NCI-H526 (cell line): ENCODE results near the gene FGFBP2.

Experiments
- DNase-seq, 2 experiments: peaks; one replicate each; lab custom pipeline; 2025; lab: John Stamatoyannopoulos, UW

The FGFBP2 gene

GRCh38 chr4:15963001-15963451 is at the start of gene FGFBP2:
FGFBP2 (minus strand) TSS chr4:15963175; CDS start chr4:15963129, 46 bp downstream.
- peak in 1 of 2 experiments; percentile 40 for DNase-seq

GRCh38 chr4:16011173-16011572 is 48.2 kb upstream of the FGFBP2 start:
- no peak for DNase-seq

- no peak for DNase-seq
These were observed 46.2 kb upstream of the FGFBP2 start for GRCh38 chr4:16009153-16009552.

- DNase-seq: no peak
These were observed 44.6 kb upstream of the FGFBP2 start for GRCh38 chr4:16007471-16008095.

- no peak for DNase-seq
These were observed 43.9 kb upstream of the FGFBP2 start for GRCh38 chr4:16006771-16007446.

GRCh38 chr4:16005676-16006075 is 42.7 kb upstream of the FGFBP2 start:
- no peak for DNase-seq

- peak; percentile 33 to 71 for DNase-seq
These were observed 38.5 kb upstream of the FGFBP2 start for GRCh38 chr4:16001484-16001858.

- no peak for DNase-seq
These were observed 37.9 kb upstream of the FGFBP2 start for GRCh38 chr4:16000708-16001483.

- DNase-seq: no peak
These were observed 33.8 kb upstream of the FGFBP2 start for GRCh38 chr4:15996773-15997172.

- no peak for DNase-seq
These were observed 32.9 kb upstream of the FGFBP2 start for GRCh38 chr4:15995826-15996225.

- DNase-seq: no peak
These were observed 29.2 kb upstream of the FGFBP2 start for GRCh38 chr4:15992167-15992485.

GRCh38 chr4:15990570-15991285 is 27.8 kb upstream of the FGFBP2 start:
- no peak for DNase-seq

- no peak for DNase-seq
These were observed 26.4 kb upstream of the FGFBP2 start for GRCh38 chr4:15989424-15989823.

- DNase-seq: no peak
These were observed 25.2 kb upstream of the FGFBP2 start for GRCh38 chr4:15988222-15988621.

GRCh38 chr4:15986907-15987306 is 23.9 kb upstream of the FGFBP2 start:
- no peak for DNase-seq

GRCh38 chr4:15983610-15984009 is 20.6 kb upstream of the FGFBP2 start:
- no peak for DNase-seq

- DNase-seq: no peak
These were observed 20.0 kb upstream of the FGFBP2 start for GRCh38 chr4:15982842-15983524.

- DNase-seq: no peak
These were observed 13.8 kb upstream of the FGFBP2 start for GRCh38 chr4:15976456-15977447.

- DNase-seq: no peak
These were observed 8.3 kb upstream of the FGFBP2 start for GRCh38 chr4:15971068-15971801.
